Measurements from ENCODE around the gene COA5.

- TF ChIP-seq EZH2 (IDR thresholded peaks at IDR 0.05) (no peak), POLR2AphosphoS5 (IDR thresholded peaks at IDR 0.05; ENCODE audit: borderline replicate concordance, low read depth, low read length) (no peak), FOXP2 (optimal IDR thresholded peaks at IDR 0.05; ENCODE audit: control extremely low read depth, extremely low read length, insufficient read depth) (no peak)
Measured at GRCh38 chr2:98632351-98632750, 24.0 kb upstream of the COA5 start.
